Coronary artery (tissue), 2 donors: ENCODE results near the gene CRNKL1.

Experiments
- DNase-seq: peaks from one replicate; pipeline ENCODE4 v3.0.0-alpha.2; 2017; ENCODE audit warnings: low spot score
- H3K27ac ChIP-seq, 2 donors: fragments of 200-600 bp; sonication (generic); one replicate each; pipeline ENCODE4 v1.5.1; 2016 to 2019
- H3K4me3 ChIP-seq: fragments of 200-600 bp; sonication (generic); 2 replicates; pipeline ENCODE4 v1.5.1; 2016; ENCODE audit warnings: mild to moderate bottlenecking, moderate library complexity
- TF ChIP-seq, protein P1 (sequence below): fragments of 200-600 bp; sonication (generic); IDR thresholded peaks from one replicate; pipeline ENCODE4 v1.5.1; 2019; ENCODE audit warnings: antibody characterized with exemption

CRNKL1 gene

DNA sequence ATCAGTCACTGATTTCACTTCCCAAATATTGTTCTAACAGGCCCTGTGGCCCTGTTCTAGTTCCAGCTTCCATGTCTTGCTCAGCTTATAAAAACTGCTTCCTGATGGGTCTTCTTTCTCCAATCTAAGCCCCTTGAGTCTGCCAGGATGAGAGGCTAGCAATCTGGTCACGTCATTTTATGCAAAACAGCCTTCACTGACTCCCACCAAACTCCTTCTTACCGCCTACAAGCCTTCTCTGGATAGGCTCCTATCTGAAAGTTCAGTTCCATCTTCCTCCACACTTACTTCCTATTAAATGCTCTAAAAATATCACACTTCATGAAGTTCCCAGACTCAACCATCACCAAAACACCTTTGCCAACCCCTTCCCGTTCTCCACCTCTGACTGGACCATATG is 15.5 kb downstream of the CRNKL1 start:
- no peak overlapping the region for H3K4me3 ChIP-seq
- H3K27ac ChIP-seq: no peak overlapping the region
- no peak for DNase-seq
- TF ChIP-seq, protein P1, sequence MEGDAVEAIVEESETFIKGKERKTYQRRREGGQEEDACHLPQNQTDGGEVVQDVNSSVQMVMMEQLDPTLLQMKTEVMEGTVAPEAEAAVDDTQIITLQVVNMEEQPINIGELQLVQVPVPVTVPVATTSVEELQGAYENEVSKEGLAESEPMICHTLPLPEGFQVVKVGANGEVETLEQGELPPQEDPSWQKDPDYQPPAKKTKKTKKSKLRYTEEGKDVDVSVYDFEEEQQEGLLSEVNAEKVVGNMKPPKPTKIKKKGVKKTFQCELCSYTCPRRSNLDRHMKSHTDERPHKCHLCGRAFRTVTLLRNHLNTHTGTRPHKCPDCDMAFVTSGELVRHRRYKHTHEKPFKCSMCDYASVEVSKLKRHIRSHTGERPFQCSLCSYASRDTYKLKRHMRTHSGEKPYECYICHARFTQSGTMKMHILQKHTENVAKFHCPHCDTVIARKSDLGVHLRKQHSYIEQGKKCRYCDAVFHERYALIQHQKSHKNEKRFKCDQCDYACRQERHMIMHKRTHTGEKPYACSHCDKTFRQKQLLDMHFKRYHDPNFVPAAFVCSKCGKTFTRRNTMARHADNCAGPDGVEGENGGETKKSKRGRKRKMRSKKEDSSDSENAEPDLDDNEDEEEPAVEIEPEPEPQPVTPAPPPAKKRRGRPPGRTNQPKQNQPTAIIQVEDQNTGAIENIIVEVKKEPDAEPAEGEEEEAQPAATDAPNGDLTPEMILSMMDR: no peak

- TF ChIP-seq, protein P1: no peak
- DNase-seq: no peak
- Histone ChIP-seq H3K27ac (no peak overlapping the region), H3K4me3 (no peak overlapping the region)
These were observed 17.8 kb downstream of the CRNKL1 start for GRCh38 chr20:20034486-20034885.

GRCh38 chr20:20031790-20032189 is 20.5 kb downstream of the CRNKL1 start:
- DNase-seq: no peak
- Histone ChIP-seq H3K27ac (no peak overlapping the region), H3K4me3 (no peak overlapping the region)
- TF ChIP-seq, protein P1: no peak

GRCh38 chr20:20027284-20027683 is 25.0 kb downstream of the CRNKL1 start:
- DNase-seq: no peak
- H3K27ac ChIP-seq: no peak overlapping the region
- TF ChIP-seq, protein P1: no peak
- no peak overlapping the region for H3K4me3 ChIP-seq

GRCh38 chr20:20024942-20025341 is 27.3 kb downstream of the CRNKL1 start:
- DNase-seq: no peak
- H3K27ac ChIP-seq: no peak overlapping the region
- H3K4me3 ChIP-seq: no peak overlapping the region
- TF ChIP-seq, protein P1: no peak

- DNase-seq: no peak
- TF ChIP-seq, protein P1: no peak
- Histone ChIP-seq H3K4me3 (no peak overlapping the region), H3K27ac (no peak overlapping the region)
These were observed 28.9 kb downstream of the CRNKL1 start for GRCh38 chr20:20023395-20023794.

DNA sequence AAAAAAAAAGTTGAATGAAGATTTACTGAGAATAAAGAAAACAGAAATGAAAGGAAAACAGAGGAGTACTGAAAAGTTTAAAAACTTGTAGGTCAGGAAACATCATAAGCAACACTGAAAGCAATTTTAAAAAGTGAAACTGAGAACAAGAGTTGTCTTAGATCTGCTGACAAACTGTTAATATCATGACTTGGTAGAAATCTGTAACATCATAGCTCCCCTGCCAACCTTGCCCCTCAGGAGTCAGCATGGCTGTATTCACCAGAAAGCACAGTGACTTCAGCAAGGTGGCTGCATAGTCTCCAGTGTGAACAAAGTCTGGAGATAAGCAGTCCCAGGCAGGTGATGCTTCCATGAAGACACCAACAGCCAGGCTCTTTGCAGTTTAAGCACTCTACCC is 29.8 kb downstream of the CRNKL1 start:
- TF ChIP-seq, protein P1: no peak
- Histone ChIP-seq H3K27ac (no peak overlapping the region), H3K4me3 (no peak overlapping the region)
- DNase-seq: no peak
